ENCODE data around the gene TMC5. TPM values are rescaled to one million over a fixed set of nuclear protein-coding genes. Genes with fewer than 3 reads are reported as not detected.

TMC5 gene
- total and polyA plus RNA-seq, 2 of the 8 experiments (the other 6 are each of a cell fraction or from before 2014, with no cell fraction given) = 1.6 to 1.8 TPM

DNA sequence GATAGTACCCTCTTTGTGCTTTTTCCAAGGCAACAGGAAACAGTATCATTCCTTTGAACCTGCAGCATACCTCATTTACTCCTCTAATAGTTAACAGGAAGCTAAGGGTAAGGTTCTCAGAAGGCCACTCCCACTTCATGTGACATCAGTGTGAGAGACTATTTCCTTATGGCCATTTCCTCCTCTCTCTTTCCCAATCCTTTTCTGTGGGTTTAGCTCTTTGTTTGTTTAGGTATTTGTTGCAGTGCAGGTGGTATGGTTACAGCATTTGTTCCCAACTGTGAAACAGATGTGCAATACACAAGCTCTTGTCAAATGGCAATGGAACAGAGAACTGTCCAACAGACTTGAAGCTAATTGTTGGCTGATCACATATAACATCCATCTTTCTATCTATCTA, 14.7 kb downstream of the TMC5 start (continued):
- TF ChIP-seq, protein P1, sequence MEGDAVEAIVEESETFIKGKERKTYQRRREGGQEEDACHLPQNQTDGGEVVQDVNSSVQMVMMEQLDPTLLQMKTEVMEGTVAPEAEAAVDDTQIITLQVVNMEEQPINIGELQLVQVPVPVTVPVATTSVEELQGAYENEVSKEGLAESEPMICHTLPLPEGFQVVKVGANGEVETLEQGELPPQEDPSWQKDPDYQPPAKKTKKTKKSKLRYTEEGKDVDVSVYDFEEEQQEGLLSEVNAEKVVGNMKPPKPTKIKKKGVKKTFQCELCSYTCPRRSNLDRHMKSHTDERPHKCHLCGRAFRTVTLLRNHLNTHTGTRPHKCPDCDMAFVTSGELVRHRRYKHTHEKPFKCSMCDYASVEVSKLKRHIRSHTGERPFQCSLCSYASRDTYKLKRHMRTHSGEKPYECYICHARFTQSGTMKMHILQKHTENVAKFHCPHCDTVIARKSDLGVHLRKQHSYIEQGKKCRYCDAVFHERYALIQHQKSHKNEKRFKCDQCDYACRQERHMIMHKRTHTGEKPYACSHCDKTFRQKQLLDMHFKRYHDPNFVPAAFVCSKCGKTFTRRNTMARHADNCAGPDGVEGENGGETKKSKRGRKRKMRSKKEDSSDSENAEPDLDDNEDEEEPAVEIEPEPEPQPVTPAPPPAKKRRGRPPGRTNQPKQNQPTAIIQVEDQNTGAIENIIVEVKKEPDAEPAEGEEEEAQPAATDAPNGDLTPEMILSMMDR (IDR thresholded peaks at IDR 0.05; ENCODE audit: control extremely low read depth in 1 of 3, insufficient read depth in 1 of 3, low read depth in 1 of 3, low read length in 3 of 3) = no peak
- TF ChIP-seq RXRA (IDR thresholded peaks at IDR 0.05; ENCODE audit: insufficient read depth, low read depth, low read length) (no peak), CBX5 (IDR thresholded peaks at IDR 0.05; ENCODE audit: low read depth, low read length) (no peak), EGR1 (IDR thresholded peaks at IDR 0.05; ENCODE audit: borderline replicate concordance, low read depth, low read length) (no peak)
